K562 (cell line): Measurements from ENCODE around the gene TGFBR1. TPM values are rescaled to one million over a fixed set of nuclear protein-coding genes. Genes with fewer than 3 reads are reported as not detected.
A peak's percentile ranks its signal among the peaks of the same experiment; 100 is the strongest.

Experiments
- ATAC-seq: fragments of 200-7000 bp; cut with Tn5 transposase; 3 replicates; pipeline ENCODE4 v1.9.1; 2020; ENCODE audit warnings: moderate library complexity
- BruUV-seq: library from RNA; stranded (reverse); fragments of 400-500 nt; replicated peaks from 2 replicates; lab custom pipeline; 2021; lab: Mats Ljungman, UMichigan
- CTCF ChIA-PET: fragments of 300-600 bp; formaldehyde crosslinking; extraction: SDS; loops from one replicate; lab custom pipeline; 2021; ENCODE audit warnings: low intra/inter-chr PET ratio; lab: Yijun Ruan, JAX
- POLR2A ChIA-PET: fragments of 300-600, 350-650 bp; sonication (Branson Sonifier 250); formaldehyde crosslinking; extraction: SDS; loops from one replicate; lab custom pipeline; 2021; ENCODE audit warnings: antibody characterized with exemption, inconsistent platforms; lab: Yijun Ruan, JAX
- DNase-seq, 4 experiments: peaks; one replicate each; pipeline versions ENCODE4 v3.0.0 to v3.0.0-alpha.2; 2011 to 2018; ENCODE audit warnings: low spot score in 3 of 4, mixed read lengths in 3 of 4; ENCODE audit errors: extremely low read depth in 1 of 4
- FAIRE-seq: peaks from 2 replicates; lab custom pipeline; 2011; peaks lifted over from hg19 to GRCh38; lab: Jason Lieb, UNC
- H2AFZ ChIP-seq: 2 replicates; pipeline ENCODE4 v1.6.0; 2011; ENCODE audit warnings: low read depth, low read length, control low read depth, inconsistent platforms
- H3K27ac ChIP-seq: fragments of 200-600 bp; 3 replicates; pipeline ENCODE4 v1.8.0; 2011; ENCODE audit warnings: low read depth, mild to moderate bottlenecking, control low read depth, inconsistent platforms, low read length, moderate library complexity, mixed read lengths; ENCODE audit errors: extremely low read depth
- H3K27me3 ChIP-seq, 2 experiments: fragments of 300-600 bp in 1 of 2; 2 replicates in 1 of 2; 3 replicates in 1 of 2; pipeline versions ENCODE4 v1.6.0 to v1.8.0; 2011; ENCODE audit warnings: inconsistent platforms in 2 of 2, low read length in 2 of 2, mild to moderate bottlenecking in 1 of 2, mixed read lengths in 1 of 2, moderate library complexity in 1 of 2; ENCODE audit not compliant: control insufficient read depth in 2 of 2, insufficient read depth in 2 of 2
- H3K36me3 ChIP-seq: fragments of 300-600 bp; 3 replicates; pipeline ENCODE4 v1.8.0; 2011; ENCODE audit warnings: mild to moderate bottlenecking, low read length, inconsistent platforms; ENCODE audit not compliant: control insufficient read depth, insufficient read depth
- H3K4me1 ChIP-seq, 2 experiments: fragments of 200-600 bp in 1 of 2; replicated peaks in 1 of 2; 2 replicates in 1 of 2; 3 replicates in 1 of 2; pipeline versions ENCODE4 v1.5.1 to v1.8.0; 2011; ENCODE audit warnings: inconsistent platforms in 2 of 2, low read length in 2 of 2, mild to moderate bottlenecking in 1 of 2, mixed read lengths in 1 of 2, moderate library complexity in 1 of 2; ENCODE audit not compliant: control insufficient read depth in 2 of 2, insufficient read depth in 2 of 2
- H3K4me2 ChIP-seq: 2 replicates; pipeline ENCODE4 v1.6.1; 2011; ENCODE audit warnings: low read length, control low read depth, inconsistent platforms, mixed read lengths; ENCODE audit not compliant: insufficient read depth
- H3K4me3 ChIP-seq: fragments of 200-600 bp; sonication (generic), shearing (Covaris generic); 2 replicates; pipeline ENCODE4 v1.5.1; 2016; ENCODE audit warnings: control low read depth, inconsistent platforms
- H3K79me2 ChIP-seq: fragments of 200-600 bp; 3 replicates; pipeline ENCODE4 v1.8.0; 2011; ENCODE audit warnings: low read length, inconsistent platforms; ENCODE audit not compliant: control insufficient read depth, insufficient read depth
- H3K9ac ChIP-seq, 2 experiments: 2 replicates each; pipeline versions ENCODE4 v1.6.0 to v1.6.1; 2011; ENCODE audit warnings: low read depth in 2 of 2, low read length in 2 of 2, control low read depth in 1 of 2, inconsistent platforms in 1 of 2, mild to moderate bottlenecking in 1 of 2, mixed read lengths in 1 of 2; ENCODE audit not compliant: insufficient read depth in 1 of 2
- H3K9me1 ChIP-seq: one replicate; pipeline ENCODE4 v1.6.0; 2011; ENCODE audit warnings: inconsistent platforms, mild to moderate bottlenecking, low read length, moderate library complexity; ENCODE audit not compliant: control insufficient read depth, insufficient read depth
- H3K9me3 ChIP-seq: replicated peaks from 2 replicates; pipeline ENCODE4 v1.5.1; 2011; ENCODE audit warnings: low read depth, low read length, inconsistent platforms; ENCODE audit not compliant: control insufficient read depth, insufficient read depth
- H4K20me1 ChIP-seq: replicated peaks from 2 replicates; pipeline ENCODE4 v1.6.1; 2011; ENCODE audit warnings: low read length, inconsistent platforms, mixed read lengths; ENCODE audit not compliant: control insufficient read depth, insufficient read depth
- ATF6 ChIP-seq: sonication (generic); formaldehyde crosslinking; IDR thresholded peaks from 2 replicates; pipeline ENCODE4 v1.4.0; 2020; ENCODE audit warnings: mild to moderate bottlenecking, missing genetic modification reagents
- CBX3 ChIP-seq, 2 experiments: IDR thresholded peaks; 1 replicate in 1 of 2; 2 replicates in 1 of 2; pipeline ENCODE4 v1.6.1; 2012; ENCODE audit warnings: inconsistent platforms in 2 of 2, low read length in 2 of 2, borderline replicate concordance in 1 of 2, control low read depth in 1 of 2
- COPS2 ChIP-seq: fragments of 450-650 bp; conservative IDR thresholded peaks from 2 replicates; pipeline ENCODE4 v1.6.1; 2016; ENCODE audit warnings: mild to moderate bottlenecking, moderate library complexity
- L3MBTL2 ChIP-seq: fragments of 450-650 bp; IDR thresholded peaks from 2 replicates; pipeline ENCODE4 v1.6.1; 2016; ENCODE audit warnings: mild to moderate bottlenecking, moderate library complexity
- TSHZ1 ChIP-seq: fragments of 250-450 bp; sonication (Bioruptor Pico); IDR thresholded peaks from 2 replicates; pipeline ENCODE4 v1.4.0; 2020; ENCODE audit warnings: mild to moderate bottlenecking, moderate library complexity
- ZFX ChIP-seq: sonication (generic); formaldehyde crosslinking; IDR thresholded peaks from 2 replicates; pipeline ENCODE4 v1.8.0; 2022; ENCODE audit warnings: mild to moderate bottlenecking, missing genetic modification reagents, moderate library complexity
- WGBS: fragments of 100-300 bp; shearing (Covaris generic); methylation state at CpG from one replicate; pipeline ENCODE4 v1.1.6; 2016; ENCODE audit warnings: low coverage, mixed read lengths; ENCODE audit not compliant: insufficient coverage; ENCODE audit errors: missing lambda C conversion rate; 5-methylcytosine and 5-hydroxymethylcytosine counted together
- in situ Hi-C: fragments of 300-500 bp; cut with MboI; formaldehyde crosslinking; loops from 4 replicates; pipeline ENCODE4 v1.15.0; 2018; ENCODE audit warnings: inconsistent platforms, mixed read lengths
- intact Hi-C: fragments of 100-400 bp; cut with micrococcal nuclease; formaldehyde crosslinking; loops from 2 replicates; pipeline ENCODE4 v1.14.2; 2022
- polyA plus RNA-seq, 8 experiments: library from polyadenylated mRNA; depleted of rRNA in 4 of 8; stranded (reverse) in 5 of 8; unstranded in 3 of 8; fragments of >200 nt; fragmentation: Nextera tagmentation in 2 of 8; fragmentation: Illumina TruSeq in 1 of 8; extraction: Ambion mirVana in 2 of 8; extraction: Trizol in 1 of 8; gene quantifications; 2 replicates each; pipeline versions ENCODE4 v1.2.1 to v1.2.3, GENCODE V29; 2011 to 2014; ENCODE audit warnings: inconsistent platforms in 1 of 8, missing spikeins in 1 of 8
- total RNA-seq, 7 experiments: library from RNA; depleted of rRNA in 6 of 7; stranded (reverse); fragments of >200 nt in 6 of 7; fragmentation: Illumina TruSeq in 2 of 7; extraction: Trizol in 2 of 7; gene quantifications; 2 replicates each; pipeline versions ENCODE4 v1.2.1 to v1.2.3, GENCODE V29; 2011 to 2021; ENCODE audit warnings: low replicate concordance in 1 of 7
- TF ChIP-seq, protein P1 (sequence below), 2 experiments: IDR thresholded peaks; 2 replicates each; pipeline ENCODE4 v1.6.1; 2011; ENCODE audit warnings: borderline replicate concordance in 1 of 2, control low read depth in 1 of 2, low read depth in 1 of 2, low read length in 1 of 2, mild to moderate bottlenecking in 1 of 2, mixed read lengths in 1 of 2, moderate library complexity in 1 of 2; ENCODE audit not compliant: insufficient read depth in 1 of 2, insufficient read length in 1 of 2, poor library complexity in 1 of 2, severe bottlenecking in 1 of 2; ENCODE audit errors: extremely low read depth in 1 of 2

TGFBR1 gene
- total and polyA plus RNA-seq, 9 of the 15 experiments (the other 6 are each of a cell fraction or from before 2014, with no cell fraction given), result 15.5 to 62.4 (median 42.7) TPM

DNA sequence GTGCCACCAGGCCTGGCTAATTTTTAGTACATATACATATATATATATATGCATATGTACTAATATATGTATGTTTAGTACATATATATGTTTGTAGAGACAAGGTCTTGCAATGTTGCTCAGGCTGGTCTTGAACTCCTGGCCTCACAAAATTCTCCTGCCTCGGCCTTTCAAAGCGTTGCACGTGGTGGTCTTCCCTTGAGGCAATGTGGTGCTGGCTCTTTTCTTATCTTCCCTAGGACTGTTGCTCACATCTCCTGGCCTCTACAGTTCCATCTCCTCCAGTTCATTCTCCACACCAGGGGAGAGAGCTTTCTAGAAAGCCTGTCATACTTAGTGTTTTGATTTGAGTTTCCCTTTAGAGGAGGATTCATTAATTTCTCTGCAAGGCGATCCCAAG is 28.9 kb upstream of the TGFBR1 start:
- H3K27ac ChIP-seq, result peak overlapping the region; percentile 96
- no TSS peak for BruUV-seq
- 0 out of 2 replicates have a peak, but pooled peaks have one; percentile 0 for TF ChIP-seq ZFX (CRISPR knock-in tag)
- TF ChIP-seq L3MBTL2, result peak; percentile 78; the same call in 1 of the 2 replicates
- TF ChIP-seq, protein P1, sequence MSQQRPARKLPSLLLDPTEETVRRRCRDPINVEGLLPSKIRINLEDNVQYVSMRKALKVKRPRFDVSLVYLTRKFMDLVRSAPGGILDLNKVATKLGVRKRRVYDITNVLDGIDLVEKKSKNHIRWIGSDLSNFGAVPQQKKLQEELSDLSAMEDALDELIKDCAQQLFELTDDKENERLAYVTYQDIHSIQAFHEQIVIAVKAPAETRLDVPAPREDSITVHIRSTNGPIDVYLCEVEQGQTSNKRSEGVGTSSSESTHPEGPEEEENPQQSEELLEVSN (IDR thresholded peaks at IDR 0.05; ENCODE audit: borderline replicate concordance in 1 of 2, extremely low read depth in 1 of 2, insufficient read depth in 1 of 2, insufficient read length in 1 of 2, low read depth in 1 of 2, low read length in 1 of 2, poor library complexity in 1 of 2, severe bottlenecking in 1 of 2), result peak in 1 of 2 experiments; percentile 72
- TF ChIP-seq CBX3 (IDR thresholded peaks at IDR 0.05; ENCODE audit: borderline replicate concordance in 1 of 2, low read length in 2 of 2), result peak in 1 of 2 experiments; percentile 69; a peak in 1 of 3 replicates
- 0 out of 2 replicates have a peak, but pooled peaks have one; percentile 11 for TF ChIP-seq TSHZ1 (CRISPR knock-in tag)
- no peak for TF ChIP-seq COPS2
- TF ChIP-seq ATF6, result no peak

More for the DNA sequence above, 28.9 kb upstream of the TGFBR1 start:
- Histone ChIP-seq H3K36me3 (no peaks in the 10 kb centered on the region), H3K9ac (peak overlapping the region in 1 of 2 experiments; percentile 95; a peak in 2 of 4 replicates), H3K4me2 (peak overlapping the region; percentile 40), H2AFZ (peak overlapping the region; percentile 77), H3K4me1 (peaks cover 29 to 59% of the 10 kb centered on the region in 2 experiments), H4K20me1 (no peaks in the 10 kb centered on the region), H3K9me3 (0 out of 2 replicates have a peak, but pooled peaks cover 2% of the 10 kb centered on the region), H3K27me3 (no peaks in the 10 kb centered on the region), H3K79me2 (peaks cover 10% of the 10 kb centered on the region; the same call in 2 of the 3 replicates), H3K9me1 (no peaks in the 10 kb centered on the region), H3K4me3 (no peak overlapping the region)
- ATAC-seq (0 out of 3 replicates have a peak, but pooled peaks have one; percentile 2), FAIRE-seq (no peak), DNase-seq (peak in 1 of 4 experiments; percentile 49)
- ChIA-PET CTCF (no interaction called here), POLR2A (interaction anchor here (0.7 to 3.2 kb wide), 10 partner anchors 8 to 62 kb away, joined by 3 to 53 read pairs (median 8); partner anchors contain the start of gene TGFBR1)
- intact Hi-C loops, result loop anchor here (5.0 kb wide), 3 partner anchors 49 to 269 kb away; partner anchors contain the start of gene GALNT12
- WGBS, result 17% methylated on average over 4 of the region's 4 CpGs
- in situ Hi-C loops, result no loop called here
